Testis (tissue), 2 donors: ENCODE data around the gene RALGPS2.

Source experiments
- POLR2A ChIP-seq: fragments of 450-650 bp; IDR thresholded peaks from one replicate; pipeline ENCODE4 v1.6.1; 2017; ENCODE audit warnings: antibody characterized with exemption, mild to moderate bottlenecking, moderate library complexity
- TF ChIP-seq, protein P1 (sequence below), 3 experiments: fragments of 450-650 bp in 2 of 3; fragments of 200-600 bp in 1 of 3; sonication (generic) in 1 of 3; IDR thresholded peaks; one replicate each; pipeline ENCODE4 v1.5.1; 2016 to 2019; ENCODE audit warnings: antibody characterized with exemption in 3 of 3, mild to moderate bottlenecking in 2 of 3, moderate library complexity in 1 of 3

DNA sequence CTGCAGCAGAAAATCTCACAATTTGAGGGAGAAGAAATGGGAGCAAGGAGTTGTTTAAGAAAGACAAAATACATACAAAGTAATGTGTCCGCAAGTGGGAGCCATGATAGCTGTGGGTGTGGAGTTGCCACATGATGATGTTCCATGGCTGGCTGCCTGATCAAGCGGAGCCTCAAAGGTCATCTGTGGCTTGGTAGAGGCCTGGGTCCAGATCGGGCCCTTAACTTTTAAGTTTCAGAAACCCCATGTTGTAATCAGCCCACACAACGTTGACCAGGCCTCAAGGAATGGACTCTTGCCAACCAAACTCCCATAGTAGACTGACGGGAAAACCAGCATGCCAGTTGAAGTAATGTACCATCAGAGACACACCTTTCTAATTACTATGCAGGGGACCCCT lies 210.6 kb downstream of the RALGPS2 start:
- TF ChIP-seq, protein P1, sequence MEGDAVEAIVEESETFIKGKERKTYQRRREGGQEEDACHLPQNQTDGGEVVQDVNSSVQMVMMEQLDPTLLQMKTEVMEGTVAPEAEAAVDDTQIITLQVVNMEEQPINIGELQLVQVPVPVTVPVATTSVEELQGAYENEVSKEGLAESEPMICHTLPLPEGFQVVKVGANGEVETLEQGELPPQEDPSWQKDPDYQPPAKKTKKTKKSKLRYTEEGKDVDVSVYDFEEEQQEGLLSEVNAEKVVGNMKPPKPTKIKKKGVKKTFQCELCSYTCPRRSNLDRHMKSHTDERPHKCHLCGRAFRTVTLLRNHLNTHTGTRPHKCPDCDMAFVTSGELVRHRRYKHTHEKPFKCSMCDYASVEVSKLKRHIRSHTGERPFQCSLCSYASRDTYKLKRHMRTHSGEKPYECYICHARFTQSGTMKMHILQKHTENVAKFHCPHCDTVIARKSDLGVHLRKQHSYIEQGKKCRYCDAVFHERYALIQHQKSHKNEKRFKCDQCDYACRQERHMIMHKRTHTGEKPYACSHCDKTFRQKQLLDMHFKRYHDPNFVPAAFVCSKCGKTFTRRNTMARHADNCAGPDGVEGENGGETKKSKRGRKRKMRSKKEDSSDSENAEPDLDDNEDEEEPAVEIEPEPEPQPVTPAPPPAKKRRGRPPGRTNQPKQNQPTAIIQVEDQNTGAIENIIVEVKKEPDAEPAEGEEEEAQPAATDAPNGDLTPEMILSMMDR (IDR thresholded peaks at IDR 0.05): no peak
- no peak for TF ChIP-seq POLR2A
